Liver (tissue), 9 donors: Measurements from ENCODE around the gene ASCL2. TPM values are rescaled to one million over a fixed set of nuclear protein-coding genes. Genes with fewer than 3 reads are reported as not detected.

Source experiments
- DNase-seq: peaks from one replicate; pipeline ENCODE4 v3.0.0-alpha.2; 2017; ENCODE audit warnings: low spot score
- H3K27ac ChIP-seq, 2 donors: one replicate each; pipeline ENCODE4 v1.7.0; 2013; ENCODE audit warnings: inconsistent platforms in 2 of 2, low read length in 2 of 2, control low read depth in 1 of 2, low read depth in 1 of 2, mild to moderate bottlenecking in 1 of 2
- H3K27me3 ChIP-seq, 4 donors: one replicate each; pipeline versions ENCODE4 v1.6.1 to v1.7.0; 2013; ENCODE audit warnings: low read length in 3 of 4, inconsistent platforms in 1 of 4, mild to moderate bottlenecking in 1 of 4, moderate library complexity in 1 of 4; ENCODE audit not compliant: control insufficient read depth in 4 of 4, insufficient read depth in 4 of 4
- H3K36me3 ChIP-seq, 4 donors: one replicate each; pipeline versions ENCODE4 v1.6.1 to v1.7.0; 2013; ENCODE audit warnings: low read length in 3 of 4, mild to moderate bottlenecking in 3 of 4, low read depth in 1 of 4, moderate library complexity in 1 of 4; ENCODE audit not compliant: control insufficient read depth in 4 of 4, insufficient read depth in 3 of 4
- H3K4me1 ChIP-seq, 4 donors: one replicate each; pipeline versions ENCODE4 v1.6.1 to v1.7.0; 2013; ENCODE audit warnings: low read length in 3 of 4, mild to moderate bottlenecking in 3 of 4, moderate library complexity in 1 of 4; ENCODE audit not compliant: control insufficient read depth in 4 of 4, insufficient read depth in 4 of 4
- H3K4me3 ChIP-seq, 3 donors: one replicate each; pipeline versions ENCODE4 v1.6.1 to v1.7.0; 2013; ENCODE audit warnings: low read length in 3 of 3, control low read depth in 1 of 3, low read depth in 1 of 3, mild to moderate bottlenecking in 1 of 3
- H3K9ac ChIP-seq, 2 donors: one replicate each; pipeline ENCODE4 v1.7.0; 2013; ENCODE audit warnings: low read length in 2 of 2, mild to moderate bottlenecking in 2 of 2, moderate library complexity in 2 of 2, control low read depth in 1 of 2, low read depth in 1 of 2
- H3K9me3 ChIP-seq, 4 donors: one replicate each; pipeline versions ENCODE4 v1.6.1 to v1.7.0; 2013; ENCODE audit warnings: low read length in 3 of 4; ENCODE audit not compliant: control insufficient read depth in 4 of 4
- EGR1 ChIP-seq, 2 donors: IDR thresholded peaks; 2 replicates each; pipeline ENCODE4 v1.6.1; 2016 to 2018; ENCODE audit warnings: antibody characterized with exemption in 2 of 2, low read depth in 2 of 2
- FOXA1 ChIP-seq: IDR thresholded peaks from 2 replicates; pipeline ENCODE4 v1.6.1; 2016; ENCODE audit warnings: antibody characterized with exemption
- FOXA2 ChIP-seq: IDR thresholded peaks from 2 replicates; pipeline ENCODE4 v1.6.1; 2016; ENCODE audit warnings: antibody characterized with exemption
- GABPA ChIP-seq, 2 donors: IDR thresholded peaks in 1 of 2; conservative IDR thresholded peaks in 1 of 2; 2 replicates each; pipeline ENCODE4 v1.6.1; 2016; ENCODE audit warnings: antibody characterized with exemption in 2 of 2, mild to moderate bottlenecking in 1 of 2, moderate library complexity in 1 of 2
- HNF4A ChIP-seq, 2 donors: conservative IDR thresholded peaks; 2 replicates each; pipeline ENCODE4 v1.6.1; 2016; ENCODE audit warnings: antibody characterized with exemption in 2 of 2, mild to moderate bottlenecking in 2 of 2
- HNF4G ChIP-seq: IDR thresholded peaks from 2 replicates; pipeline ENCODE4 v1.6.1; 2016; ENCODE audit warnings: antibody characterized with exemption
- JUND ChIP-seq, 2 donors: IDR thresholded peaks; 2 replicates each; pipeline ENCODE4 v1.6.1; 2016; ENCODE audit warnings: antibody characterized with exemption in 2 of 2
- MAX ChIP-seq: IDR thresholded peaks from 2 replicates; pipeline ENCODE4 v1.6.1; 2016; ENCODE audit warnings: antibody characterized with exemption
- NR2F2 ChIP-seq: IDR thresholded peaks from 2 replicates; pipeline ENCODE4 v1.6.1; 2016; ENCODE audit warnings: antibody characterized with exemption
- RAD21 ChIP-seq, 2 donors: IDR thresholded peaks; 2 replicates each; pipeline ENCODE4 v1.6.1; 2016; ENCODE audit warnings: antibody characterized with exemption in 2 of 2, mild to moderate bottlenecking in 2 of 2
- REST ChIP-seq: IDR thresholded peaks from 2 replicates; pipeline ENCODE4 v1.6.1; 2016; ENCODE audit warnings: antibody characterized with exemption, mild to moderate bottlenecking
- RXRA ChIP-seq, 2 donors: IDR thresholded peaks; 2 replicates each; pipeline ENCODE4 v1.6.1; 2017 to 2018; ENCODE audit warnings: antibody characterized with exemption in 2 of 2, mild to moderate bottlenecking in 1 of 2
- SP1 ChIP-seq: IDR thresholded peaks from 2 replicates; pipeline ENCODE4 v1.6.1; 2018; ENCODE audit warnings: antibody characterized with exemption, mild to moderate bottlenecking
- TAF1 ChIP-seq: conservative IDR thresholded peaks from 2 replicates; pipeline ENCODE4 v1.6.1; 2016; ENCODE audit warnings: antibody characterized with exemption, mild to moderate bottlenecking
- YY1 ChIP-seq: IDR thresholded peaks from 2 replicates; pipeline ENCODE4 v1.6.1; 2016; ENCODE audit warnings: antibody characterized with exemption, mild to moderate bottlenecking
- WGBS: extraction: QIAGEN DNeasy Blood & Tissue Kit; methylation state at CpG from one replicate; pipeline ENCODE4 v1.1.7; 2013; 5-methylcytosine and 5-hydroxymethylcytosine counted together
- polyA plus RNA-seq, 2 donors: library from polyadenylated mRNA; stranded (reverse) in 1 of 2; unstranded in 1 of 2; fragments of 200-250 nt in 1 of 2; fragments of >200 nt in 1 of 2; fragmentation: Nextera tagmentation in 1 of 2; extraction: Ambion mirVana in 1 of 2; gene quantifications; one replicate each; pipeline versions ENCODE4 v1.2.1 to v1.2.3, GENCODE V29; 2013 to 2015
- total RNA-seq, 2 donors: library from RNA; depleted of rRNA; stranded (reverse); fragments of >200 nt; gene quantifications; one replicate each; pipeline ENCODE4 v1.2.3, GENCODE V29; 2014
- TF ChIP-seq, protein P1 (sequence below): IDR thresholded peaks from 2 replicates; pipeline ENCODE4 v1.6.1; 2016; ENCODE audit warnings: antibody characterized with exemption
- TF ChIP-seq, protein P2 (sequence below): IDR thresholded peaks from 2 replicates; pipeline ENCODE4 v1.6.1; 2016; ENCODE audit warnings: antibody characterized with exemption
- donor health status: healthy.
- donor health status: healthy.
- donor health status: healthy.
- donor health status: healthy.
- donor health status: healthy.

Gene ASCL2
- total and polyA plus RNA-seq, 4 donors: 0.17 to 0.47 (median 0.32) TPM

DNA sequence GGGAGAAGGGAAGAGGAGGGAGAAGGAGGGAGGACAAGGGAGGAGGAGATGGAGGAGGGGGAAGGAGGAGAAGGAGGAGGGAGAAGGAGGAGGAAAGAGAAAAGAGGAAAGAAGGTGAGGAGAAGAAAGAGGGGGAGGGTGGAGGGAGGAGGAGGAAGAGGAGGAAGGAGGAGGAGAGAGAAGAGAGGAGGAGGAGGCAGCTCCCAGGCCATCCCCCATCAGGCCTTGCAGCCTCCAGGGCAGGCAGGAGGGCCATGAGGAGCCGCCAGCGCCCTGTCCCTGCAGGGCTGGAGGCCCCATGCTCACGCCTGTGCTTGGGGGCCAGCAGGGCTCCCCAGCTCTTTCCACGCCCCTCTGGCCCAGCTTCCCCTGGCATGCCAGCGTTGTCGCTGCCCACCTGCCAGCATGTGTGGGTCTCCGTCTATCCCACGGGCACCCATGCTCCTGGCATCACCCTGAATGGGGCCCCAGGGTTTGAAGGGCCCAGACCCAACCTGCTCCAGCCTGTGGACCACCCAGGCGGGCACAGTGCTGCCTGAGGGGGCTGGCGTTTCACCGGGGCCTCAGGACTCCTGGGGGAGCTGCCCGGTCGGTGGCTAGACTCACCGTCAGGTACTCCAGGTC is 36.6 kb upstream of the ASCL2 start:
- Histone ChIP-seq H3K9me3 (no peaks in the 10 kb centered on the region), H3K27ac (no peak overlapping the region), H3K9ac (no peak overlapping the region), H3K27me3 (no peaks in the 10 kb centered on the region), H3K4me3 (no peak overlapping the region), H3K36me3 (no peaks in the 10 kb centered on the region), H3K4me1 (peaks cover 6 to 39% (median 24%) of the 10 kb centered on the region in 4 donors)
- DNase-seq: no peak
- WGBS: 79% methylated on average over 14 of the region's 14 CpGs
- no peak for TF ChIP-seq FOXA1
- TF ChIP-seq RXRA (IDR thresholded peaks at IDR 0.05): no peak
- no peak for TF ChIP-seq SP1
- TF ChIP-seq RAD21 (IDR thresholded peaks at IDR 0.05): no peak
- TF ChIP-seq, protein P1, sequence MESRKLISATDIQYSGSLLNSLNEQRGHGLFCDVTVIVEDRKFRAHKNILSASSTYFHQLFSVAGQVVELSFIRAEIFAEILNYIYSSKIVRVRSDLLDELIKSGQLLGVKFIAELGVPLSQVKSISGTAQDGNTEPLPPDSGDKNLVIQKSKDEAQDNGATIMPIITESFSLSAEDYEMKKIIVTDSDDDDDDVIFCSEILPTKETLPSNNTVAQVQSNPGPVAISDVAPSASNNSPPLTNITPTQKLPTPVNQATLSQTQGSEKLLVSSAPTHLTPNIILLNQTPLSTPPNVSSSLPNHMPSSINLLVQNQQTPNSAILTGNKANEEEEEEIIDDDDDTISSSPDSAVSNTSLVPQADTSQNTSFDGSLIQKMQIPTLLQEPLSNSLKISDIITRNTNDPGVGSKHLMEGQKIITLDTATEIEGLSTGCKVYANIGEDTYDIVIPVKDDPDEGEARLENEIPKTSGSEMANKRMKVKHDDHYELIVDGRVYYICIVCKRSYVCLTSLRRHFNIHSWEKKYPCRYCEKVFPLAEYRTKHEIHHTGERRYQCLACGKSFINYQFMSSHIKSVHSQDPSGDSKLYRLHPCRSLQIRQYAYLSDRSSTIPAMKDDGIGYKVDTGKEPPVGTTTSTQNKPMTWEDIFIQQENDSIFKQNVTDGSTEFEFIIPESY: no peak
- TF ChIP-seq FOXA2: no peak
- TF ChIP-seq NR2F2: no peak
- no peak for TF ChIP-seq EGR1 (IDR thresholded peaks at IDR 0.05; ENCODE audit: low read depth in 2 of 2)

DNA sequence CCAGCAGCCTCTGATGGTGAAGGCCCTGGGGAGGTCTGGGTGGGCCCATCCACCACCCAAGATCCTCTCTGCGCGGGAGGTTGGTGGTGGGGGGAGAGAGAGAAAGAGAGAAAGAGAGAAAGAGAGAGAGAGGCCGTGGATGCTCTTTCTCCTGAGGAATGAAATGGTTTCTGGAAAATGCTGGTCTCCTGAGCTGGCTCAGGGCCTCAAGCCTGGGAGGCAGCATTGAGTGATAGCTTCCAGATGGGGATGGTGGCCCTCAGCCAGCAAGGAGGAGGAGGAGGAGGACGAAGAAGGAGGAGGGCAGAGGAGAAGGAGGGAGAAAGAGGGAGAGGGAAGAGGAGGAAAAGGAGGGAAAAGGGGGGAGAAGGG is 36.0 kb upstream of the ASCL2 start:
- DNase-seq: peak; percentile 39
- no peak for TF ChIP-seq NR2F2
- TF ChIP-seq HNF4G: no peak
- TF ChIP-seq HNF4A (conservative IDR thresholded peaks at IDR 0.05): no peak
- TF ChIP-seq SP1: no peak
- TF ChIP-seq RAD21 (IDR thresholded peaks at IDR 0.05): no peak
- no peak overlapping the region for H3K4me3 ChIP-seq
- WGBS: 68% methylated on average over 4 of the region's 4 CpGs
- no peaks in the 10 kb centered on the region for H3K36me3 ChIP-seq
- peaks cover 6 to 39% (median 24%) of the 10 kb centered on the region in 4 donors for H3K4me1 ChIP-seq
- H3K27me3 ChIP-seq: no peaks in the 10 kb centered on the region
- peak overlapping the region; percentile 49 to 54 for H3K27ac ChIP-seq
- no peaks in the 10 kb centered on the region for H3K9me3 ChIP-seq
- no peak overlapping the region for H3K9ac ChIP-seq

GRCh38 chr11:2305788-2306451 is 35.5 kb upstream of the ASCL2 start:
- H3K36me3 ChIP-seq: no peaks in the 10 kb centered on the region
- H3K9me3 ChIP-seq: no peaks in the 10 kb centered on the region
- no peak overlapping the region for H3K9ac ChIP-seq
- H3K27ac ChIP-seq: peak overlapping the region; percentile 49 to 54
- H3K4me3 ChIP-seq: no peak overlapping the region
- TF ChIP-seq HNF4A (conservative IDR thresholded peaks at IDR 0.05) (no peak), MAX (no peak), FOXA2 (no peak), HNF4G (no peak), FOXA1 (no peak), RAD21 (IDR thresholded peaks at IDR 0.05) (no peak), GABPA (IDR thresholded peaks at IDR 0.05 in 1 of 2, conservative IDR thresholded peaks at IDR 0.05 in 1 of 2) (no peak), SP1 (no peak), YY1 (no peak), NR2F2 (no peak), JUND (IDR thresholded peaks at IDR 0.05) (no peak), REST (no peak), TAF1 (no peak), RXRA (IDR thresholded peaks at IDR 0.05) (no peak)
- TF ChIP-seq, protein P1: no peak
- TF ChIP-seq, protein P2, sequence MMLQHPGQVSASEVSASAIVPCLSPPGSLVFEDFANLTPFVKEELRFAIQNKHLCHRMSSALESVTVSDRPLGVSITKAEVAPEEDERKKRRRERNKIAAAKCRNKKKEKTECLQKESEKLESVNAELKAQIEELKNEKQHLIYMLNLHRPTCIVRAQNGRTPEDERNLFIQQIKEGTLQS: no peak
- H3K27me3 ChIP-seq: no peaks in the 10 kb centered on the region
- peaks cover 6 to 39% (median 24%) of the 10 kb centered on the region in 4 donors for H3K4me1 ChIP-seq
- WGBS: 55% methylated on average over 12 of the region's 12 CpGs
- peak; percentile 40 for DNase-seq
